Transverse colon (tissue), 4 donors: ENCODE data around the gene ADAMTS3.

Source experiments
- POLR2A ChIP-seq: fragments of 450-650 bp; IDR thresholded peaks from one replicate; pipeline ENCODE4 v1.6.1; 2016; ENCODE audit warnings: antibody characterized with exemption, mild to moderate bottlenecking, moderate library complexity
- POLR2AphosphoS5 ChIP-seq, 3 donors: sonication (generic); formaldehyde crosslinking; IDR thresholded peaks; one replicate each; pipeline ENCODE4 v1.6.1; 2016; ENCODE audit warnings: antibody characterized with exemption in 3 of 3
- TF ChIP-seq, protein P1 (sequence below), 5 experiments: fragments of 200-600 bp in 3 of 5; fragments of 450-650 bp in 2 of 5; sonication (generic) in 3 of 5; IDR thresholded peaks; 1 replicate in 2 of 5; 2 replicates in 3 of 5; pipeline ENCODE4 v1.5.1; 2016 to 2017; ENCODE audit warnings: antibody characterized with exemption in 5 of 5, inconsistent platforms in 3 of 5, mild to moderate bottlenecking in 2 of 5, moderate library complexity in 1 of 5

DNA sequence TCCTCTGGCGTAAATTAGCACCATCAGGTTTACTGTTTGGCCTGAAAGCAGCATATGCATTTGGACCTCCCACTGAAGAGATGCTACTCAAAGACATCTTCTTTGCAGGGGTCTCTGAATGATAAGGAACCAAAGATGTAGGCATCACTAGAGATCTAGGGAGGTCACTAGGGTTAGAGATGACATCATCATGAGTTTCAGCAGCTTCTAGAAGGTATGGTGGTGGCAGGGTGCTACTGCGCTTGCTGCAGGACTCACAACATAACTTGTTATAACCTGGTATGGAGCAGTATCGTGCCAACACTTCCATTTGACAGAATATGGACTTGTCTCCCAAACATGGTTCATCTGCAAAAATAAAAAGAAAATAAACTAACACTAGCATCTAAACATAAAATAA, 285.7 kb downstream of the ADAMTS3 start:
- TF ChIP-seq, protein P1, sequence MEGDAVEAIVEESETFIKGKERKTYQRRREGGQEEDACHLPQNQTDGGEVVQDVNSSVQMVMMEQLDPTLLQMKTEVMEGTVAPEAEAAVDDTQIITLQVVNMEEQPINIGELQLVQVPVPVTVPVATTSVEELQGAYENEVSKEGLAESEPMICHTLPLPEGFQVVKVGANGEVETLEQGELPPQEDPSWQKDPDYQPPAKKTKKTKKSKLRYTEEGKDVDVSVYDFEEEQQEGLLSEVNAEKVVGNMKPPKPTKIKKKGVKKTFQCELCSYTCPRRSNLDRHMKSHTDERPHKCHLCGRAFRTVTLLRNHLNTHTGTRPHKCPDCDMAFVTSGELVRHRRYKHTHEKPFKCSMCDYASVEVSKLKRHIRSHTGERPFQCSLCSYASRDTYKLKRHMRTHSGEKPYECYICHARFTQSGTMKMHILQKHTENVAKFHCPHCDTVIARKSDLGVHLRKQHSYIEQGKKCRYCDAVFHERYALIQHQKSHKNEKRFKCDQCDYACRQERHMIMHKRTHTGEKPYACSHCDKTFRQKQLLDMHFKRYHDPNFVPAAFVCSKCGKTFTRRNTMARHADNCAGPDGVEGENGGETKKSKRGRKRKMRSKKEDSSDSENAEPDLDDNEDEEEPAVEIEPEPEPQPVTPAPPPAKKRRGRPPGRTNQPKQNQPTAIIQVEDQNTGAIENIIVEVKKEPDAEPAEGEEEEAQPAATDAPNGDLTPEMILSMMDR (IDR thresholded peaks at IDR 0.05) = no peak
- TF ChIP-seq POLR2A (no peak), POLR2AphosphoS5 (IDR thresholded peaks at IDR 0.05) (no peak)
